ENCODE results near the gene NACC1.
"Not testable (repeated sequence)": the region's sequence is repeated elsewhere in the genome, so short reads cannot be mapped to it uniquely, and the experiment has no call there.

DNA sequence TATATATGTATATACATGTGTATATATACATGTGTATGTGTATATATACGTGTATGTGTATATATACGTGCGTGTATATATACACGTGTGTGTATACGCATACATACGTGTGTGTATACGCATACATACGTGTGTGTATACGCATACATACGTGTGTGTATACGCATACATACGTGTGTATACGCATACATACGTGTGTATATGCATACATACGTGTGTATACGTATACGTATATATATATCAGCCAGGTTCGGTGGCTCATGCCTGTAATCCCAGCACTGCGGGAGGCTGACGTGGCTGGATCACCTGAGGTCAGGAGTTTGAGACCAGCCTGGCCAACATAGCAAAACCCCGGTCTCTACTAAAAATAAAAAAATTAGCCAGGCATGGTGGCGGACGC is 66.9 kb downstream of the NACC1 start:
- not testable (repeated sequence) for TF ChIP-seq THAP8 (CRISPR knock-in tag; IDR thresholded peaks at IDR 0.05; ENCODE audit: borderline replicate concordance); NFYB (CRISPR knock-in tag; IDR thresholded peaks at IDR 0.05); XBP1 (CRISPR knock-in tag; IDR thresholded peaks at IDR 0.05); FOSL1 (CRISPR knock-in tag; IDR thresholded peaks at IDR 0.05; ENCODE audit: borderline replicate concordance); EZH2 (conservative IDR thresholded peaks at IDR 0.05; ENCODE audit: low read depth, low read length); YY1 (IDR thresholded peaks at IDR 0.05; ENCODE audit: insufficient read depth, insufficient replicate concordance, low read depth, low read length)
- TF ChIP-seq, protein P1, sequence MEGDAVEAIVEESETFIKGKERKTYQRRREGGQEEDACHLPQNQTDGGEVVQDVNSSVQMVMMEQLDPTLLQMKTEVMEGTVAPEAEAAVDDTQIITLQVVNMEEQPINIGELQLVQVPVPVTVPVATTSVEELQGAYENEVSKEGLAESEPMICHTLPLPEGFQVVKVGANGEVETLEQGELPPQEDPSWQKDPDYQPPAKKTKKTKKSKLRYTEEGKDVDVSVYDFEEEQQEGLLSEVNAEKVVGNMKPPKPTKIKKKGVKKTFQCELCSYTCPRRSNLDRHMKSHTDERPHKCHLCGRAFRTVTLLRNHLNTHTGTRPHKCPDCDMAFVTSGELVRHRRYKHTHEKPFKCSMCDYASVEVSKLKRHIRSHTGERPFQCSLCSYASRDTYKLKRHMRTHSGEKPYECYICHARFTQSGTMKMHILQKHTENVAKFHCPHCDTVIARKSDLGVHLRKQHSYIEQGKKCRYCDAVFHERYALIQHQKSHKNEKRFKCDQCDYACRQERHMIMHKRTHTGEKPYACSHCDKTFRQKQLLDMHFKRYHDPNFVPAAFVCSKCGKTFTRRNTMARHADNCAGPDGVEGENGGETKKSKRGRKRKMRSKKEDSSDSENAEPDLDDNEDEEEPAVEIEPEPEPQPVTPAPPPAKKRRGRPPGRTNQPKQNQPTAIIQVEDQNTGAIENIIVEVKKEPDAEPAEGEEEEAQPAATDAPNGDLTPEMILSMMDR (CRISPR knock-in tag; IDR thresholded peaks at IDR 0.05) = not testable (repeated sequence)

Data from HepG2 (cell line).